Mesendoderm (in vitro differentiated cells): ENCODE measurements around the gene VWF.
A peak's percentile ranks its signal among the peaks of the same experiment; 100 is the strongest.

ENCODE experiments used
- DNase-seq: peaks from one replicate; pipeline ENCODE4 v3.0.0; 2013
- H2AK5ac ChIP-seq: 2 replicates; pipeline ENCODE4 v1.6.1; 2013; ENCODE audit warnings: low read length, inconsistent platforms
- H2BK120ac ChIP-seq: 2 replicates; pipeline ENCODE4 v1.6.1; 2013; ENCODE audit warnings: low read depth, mild to moderate bottlenecking, low read length, moderate library complexity, mixed read lengths
- H2BK15ac ChIP-seq: replicated peaks from 2 replicates; pipeline ENCODE4 v1.6.1; 2013; ENCODE audit warnings: low read depth, mild to moderate bottlenecking, moderate library complexity
- H2BK5ac ChIP-seq: 2 replicates; pipeline ENCODE4 v1.6.1; 2013; ENCODE audit warnings: low read length, inconsistent platforms
- H3K18ac ChIP-seq: 2 replicates; pipeline ENCODE4 v1.6.1; 2013; ENCODE audit warnings: mild to moderate bottlenecking, low read length, mixed read lengths
- H3K23ac ChIP-seq: one replicate; pipeline ENCODE4 v1.6.1; 2013; ENCODE audit warnings: low read length
- H3K27ac ChIP-seq: 2 replicates; pipeline ENCODE4 v1.5.1; 2013; ENCODE audit warnings: low read depth, mild to moderate bottlenecking, inconsistent platforms, low read length, moderate library complexity
- H3K27me3 ChIP-seq: 2 replicates; pipeline ENCODE4 v1.6.1; 2013; ENCODE audit warnings: low read length, control low read depth, mild to moderate bottlenecking, inconsistent platforms; ENCODE audit not compliant: insufficient read depth, poor library complexity
- H3K36me3 ChIP-seq: 2 replicates; pipeline ENCODE4 v1.6.1; 2013; ENCODE audit warnings: low read length, inconsistent platforms; ENCODE audit not compliant: control insufficient read depth, insufficient read depth
- H3K4ac ChIP-seq: one replicate; pipeline ENCODE4 v1.6.1; 2013; ENCODE audit warnings: low read depth, mild to moderate bottlenecking, low read length, moderate library complexity
- H3K4me1 ChIP-seq: 2 replicates; pipeline ENCODE4 v1.6.1; 2013; ENCODE audit warnings: low read depth, low read length, inconsistent platforms; ENCODE audit not compliant: control insufficient read depth
- H3K4me2 ChIP-seq: 2 replicates; pipeline ENCODE4 v1.6.1; 2013; ENCODE audit warnings: low read length
- H3K4me3 ChIP-seq: 2 replicates; pipeline ENCODE4 v1.5.1; 2013; ENCODE audit warnings: mild to moderate bottlenecking, low read length
- H3K56ac ChIP-seq: one replicate; pipeline ENCODE4 v1.6.1; 2013; ENCODE audit warnings: low read length
- H3K79me1 ChIP-seq: 2 replicates; pipeline ENCODE4 v1.6.1; 2013; ENCODE audit warnings: low read length, inconsistent platforms
- H3K79me2 ChIP-seq: 2 replicates; pipeline ENCODE4 v1.6.1; 2013; ENCODE audit warnings: mild to moderate bottlenecking, low read length; ENCODE audit not compliant: control insufficient read depth, insufficient read depth
- H3K9ac ChIP-seq: 2 replicates; pipeline ENCODE4 v1.6.1; 2013; ENCODE audit warnings: low read length, inconsistent platforms
- H4K5ac ChIP-seq: one replicate; pipeline ENCODE4 v1.6.1; 2013; ENCODE audit warnings: low read length
- H4K8ac ChIP-seq: one replicate; pipeline ENCODE4 v1.6.1; 2013; ENCODE audit warnings: low read depth, mild to moderate bottlenecking, control low read depth, low read length, moderate library complexity
- WGBS: extraction: QIAGEN DNeasy Blood & Tissue Kit; methylation state at CpG from one replicate; pipeline ENCODE4 v1.1.7; 2013; ENCODE audit warnings: low lambda C conversion rate, missing lambda C conversion rate; ENCODE audit not compliant: insufficient coverage; ENCODE audit errors: extremely low coverage; 5-methylcytosine and 5-hydroxymethylcytosine counted together

VWF gene

GRCh38 chr12:6074979-6075585 is 49.4 kb downstream of the VWF start:
- H3K79me2 ChIP-seq: no peaks in the 10 kb centered on the region
- H4K8ac ChIP-seq: no peak overlapping the region
- H4K5ac ChIP-seq: no peak overlapping the region
- no peak overlapping the region for H2AK5ac ChIP-seq
- no peaks in the 10 kb centered on the region for H3K36me3 ChIP-seq
- H3K4me2 ChIP-seq: no peak overlapping the region
- H3K9ac ChIP-seq: no peak overlapping the region
- no CpG with 5 or more reads among the region's 31 CpGs for WGBS
- DNase-seq: no peak
- no peak overlapping the region for H2BK120ac ChIP-seq
- H3K27ac ChIP-seq: no peak overlapping the region
- peak overlapping the region; percentile 52 for H3K56ac ChIP-seq
- H2BK5ac ChIP-seq: no peak overlapping the region
- no peak overlapping the region for H3K4ac ChIP-seq
- H3K23ac ChIP-seq: no peak overlapping the region
- no peaks in the 10 kb centered on the region for H3K4me1 ChIP-seq
- H3K27me3 ChIP-seq: no peaks in the 10 kb centered on the region
- H3K79me1 ChIP-seq: no peaks in the 10 kb centered on the region
- H3K18ac ChIP-seq: no peak overlapping the region
- no peak overlapping the region for H3K4me3 ChIP-seq
- H2BK15ac ChIP-seq: no peak overlapping the region

- Histone ChIP-seq H3K23ac (no peak overlapping the region), H2AK5ac (no peak overlapping the region), H3K4ac (no peak overlapping the region), H3K18ac (no peak overlapping the region), H3K56ac (no peak overlapping the region), H3K4me1 (no peaks in the 10 kb centered on the region), H3K4me3 (no peak overlapping the region), H3K79me1 (no peaks in the 10 kb centered on the region), H3K4me2 (no peak overlapping the region), H3K27me3 (no peaks in the 10 kb centered on the region), H3K36me3 (no peaks in the 10 kb centered on the region), H2BK5ac (no peak overlapping the region), H3K9ac (no peak overlapping the region), H4K8ac (no peak overlapping the region), H4K5ac (no peak overlapping the region), H2BK120ac (no peak overlapping the region), H3K27ac (no peak overlapping the region), H3K79me2 (no peaks in the 10 kb centered on the region), H2BK15ac (no peak overlapping the region)
- DNase-seq: no peak
- WGBS: no CpG with 5 or more reads among the region's 4 CpGs
These were observed 50.0 kb downstream of the VWF start for GRCh38 chr12:6074427-6074826.

- DNase-seq: no peak
- Histone ChIP-seq H2AK5ac (no peak overlapping the region), H3K56ac (no peak overlapping the region), H2BK15ac (no peak overlapping the region), H4K5ac (no peak overlapping the region), H3K79me1 (no peaks in the 10 kb centered on the region), H3K9ac (no peak overlapping the region), H3K27ac (no peak overlapping the region), H3K79me2 (no peaks in the 10 kb centered on the region), H2BK120ac (no peak overlapping the region), H2BK5ac (no peak overlapping the region), H3K4ac (no peak overlapping the region), H3K36me3 (no peaks in the 10 kb centered on the region), H3K18ac (no peak overlapping the region), H3K23ac (no peak overlapping the region), H3K4me2 (no peak overlapping the region), H3K4me1 (no peaks in the 10 kb centered on the region), H3K27me3 (no peaks in the 10 kb centered on the region), H3K4me3 (no peak overlapping the region), H4K8ac (no peak overlapping the region)
- WGBS: no CpG with 5 or more reads among the region's 7 CpGs
These were observed 51.0 kb downstream of the VWF start for GRCh38 chr12:6073426-6073825.

- H3K18ac ChIP-seq: no peak overlapping the region
These were observed 52.1 kb downstream of the VWF start for GRCh38 chr12:6072302-6072752.

GRCh38 chr12:6071589-6071988 is 52.9 kb downstream of the VWF start:
- Histone ChIP-seq H3K36me3 (no peaks in the 10 kb centered on the region), H3K4me1 (no peaks in the 10 kb centered on the region), H4K5ac (no peak overlapping the region), H3K23ac (no peak overlapping the region), H2BK5ac (no peak overlapping the region), H2BK120ac (no peak overlapping the region), H2AK5ac (no peak overlapping the region), H4K8ac (no peak overlapping the region), H2BK15ac (no peak overlapping the region), H3K27me3 (no peaks in the 10 kb centered on the region), H3K9ac (no peak overlapping the region), H3K56ac (no peak overlapping the region), H3K4ac (no peak overlapping the region), H3K4me3 (no peak overlapping the region), H3K79me2 (no peaks in the 10 kb centered on the region), H3K27ac (no peak overlapping the region), H3K79me1 (no peaks in the 10 kb centered on the region), H3K18ac (no peak overlapping the region), H3K4me2 (no peak overlapping the region)
- no peak for DNase-seq
- no CpG with 5 or more reads among the region's 4 CpGs for WGBS

More at GRCh38 chr12:6072302-6072752, 52.1 kb downstream of the VWF start:
- WGBS: no CpG with 5 or more reads among the region's 10 CpGs
- no peaks in the 10 kb centered on the region for H3K79me1 ChIP-seq
- no peaks in the 10 kb centered on the region for H3K27me3 ChIP-seq
- no peaks in the 10 kb centered on the region for H3K36me3 ChIP-seq
- no peak overlapping the region for H2BK120ac ChIP-seq
- H3K4me3 ChIP-seq: no peak overlapping the region
- H2BK5ac ChIP-seq: no peak overlapping the region
- no peaks in the 10 kb centered on the region for H3K79me2 ChIP-seq
- H3K4me1 ChIP-seq: no peaks in the 10 kb centered on the region
- H4K8ac ChIP-seq: no peak overlapping the region
- H3K23ac ChIP-seq: no peak overlapping the region
- no peak overlapping the region for H3K27ac ChIP-seq
- no peak overlapping the region for H2BK15ac ChIP-seq
- H3K9ac ChIP-seq: no peak overlapping the region
- no peak overlapping the region for H2AK5ac ChIP-seq
- H3K4me2 ChIP-seq: no peak overlapping the region
- DNase-seq: no peak
- no peak overlapping the region for H3K4ac ChIP-seq
- no peak overlapping the region for H3K56ac ChIP-seq
- no peak overlapping the region for H4K5ac ChIP-seq
